WI38 (cell line): ENCODE measurements around the gene EPHB2.
"Not testable (repeated sequence)": the region's sequence is repeated elsewhere in the genome, so short reads cannot be mapped to it uniquely, and the experiment has no call there.

Experiments
- H3K4me3 ChIP-seq: 2 replicates; pipeline ENCODE4 v1.5.1; 2011; ENCODE audit warnings: low read depth, mild to moderate bottlenecking, control low read depth, low read length
- CTCF ChIP-seq: IDR thresholded peaks from 2 replicates; pipeline ENCODE4 v1.5.1; 2012; ENCODE audit warnings: low read depth, mild to moderate bottlenecking, control low read depth, low read length

The EPHB2 gene

GRCh38 chr1:22830041-22830566 lies 119.5 kb downstream of the EPHB2 start:
- no peak for TF ChIP-seq CTCF
- no peak overlapping the region for H3K4me3 ChIP-seq

DNA sequence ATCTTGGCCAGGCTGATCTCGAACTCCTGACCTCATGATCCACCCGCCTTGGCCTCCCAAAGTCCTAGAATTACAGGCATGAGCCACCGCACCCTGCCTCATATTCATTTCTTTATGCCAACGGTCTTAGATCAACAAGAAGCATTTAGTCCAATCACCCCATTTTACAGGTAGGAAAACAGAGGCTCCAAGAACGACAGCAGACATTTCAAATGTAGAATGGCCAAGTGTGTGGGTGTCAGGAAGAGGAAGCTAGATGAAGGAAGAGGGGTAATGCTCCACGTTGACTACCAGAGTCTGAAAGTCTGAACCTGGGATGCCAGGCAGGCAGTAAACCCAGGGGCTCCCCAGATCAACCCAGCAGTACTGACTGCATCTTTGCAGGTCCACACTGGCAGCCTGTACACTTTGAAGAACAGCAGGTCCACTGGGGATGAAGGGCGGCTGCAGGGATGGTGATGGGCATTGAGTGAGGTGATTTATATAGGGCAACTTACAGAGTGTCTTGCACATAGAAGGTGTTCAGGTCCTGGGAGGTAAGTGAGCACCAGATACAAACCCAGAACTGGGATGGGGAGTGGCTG lies 120.2 kb downstream of the EPHB2 start:
- no peak overlapping the region for H3K4me3 ChIP-seq
- TF ChIP-seq CTCF = no peak

- H3K4me3 ChIP-seq = no peak overlapping the region
- TF ChIP-seq CTCF = no peak
Observed at GRCh38 chr1:22831729-22832413, 121.2 kb downstream of the EPHB2 start.

DNA sequence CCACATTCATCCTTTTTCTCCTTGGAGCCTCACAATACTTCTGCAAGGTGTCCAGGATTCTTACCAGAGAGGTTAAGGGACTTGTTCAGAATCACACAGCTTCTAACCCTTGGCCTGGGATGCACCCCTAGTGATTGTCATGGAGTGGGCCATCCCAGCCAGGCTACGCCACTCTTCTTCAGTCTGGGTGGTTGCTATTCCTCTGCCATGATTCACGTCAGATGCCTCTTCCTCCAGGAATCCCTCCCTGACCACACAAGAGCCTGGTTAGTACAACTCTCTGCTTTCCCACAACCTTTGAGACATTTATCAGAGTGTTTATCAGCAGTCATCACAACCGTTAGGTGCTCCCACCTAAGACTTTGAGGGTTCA lies 121.8 kb downstream of the EPHB2 start:
- TF ChIP-seq CTCF = no peak
- H3K4me3 ChIP-seq = no peak overlapping the region

DNA sequence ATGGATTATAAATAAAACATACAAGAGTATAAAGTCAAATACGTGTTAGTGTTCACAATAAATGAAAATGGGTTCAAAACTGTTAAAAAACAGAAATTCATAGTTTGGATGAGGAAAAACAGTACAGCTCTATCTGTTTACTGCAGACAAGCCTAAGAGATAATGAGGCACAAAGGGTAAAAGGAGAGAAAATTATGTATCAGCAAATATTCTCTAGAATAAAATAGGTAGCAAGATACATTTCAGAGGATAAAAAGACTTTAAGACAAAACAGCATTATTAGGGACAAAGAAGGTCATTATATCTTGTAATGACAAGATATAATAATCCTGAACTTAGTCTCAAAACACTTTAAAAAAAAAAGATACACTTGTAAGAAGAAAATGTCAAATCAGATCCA lies 123.1 kb downstream of the EPHB2 start:
- no peak overlapping the region for H3K4me3 ChIP-seq
- no peak for TF ChIP-seq CTCF

DNA sequence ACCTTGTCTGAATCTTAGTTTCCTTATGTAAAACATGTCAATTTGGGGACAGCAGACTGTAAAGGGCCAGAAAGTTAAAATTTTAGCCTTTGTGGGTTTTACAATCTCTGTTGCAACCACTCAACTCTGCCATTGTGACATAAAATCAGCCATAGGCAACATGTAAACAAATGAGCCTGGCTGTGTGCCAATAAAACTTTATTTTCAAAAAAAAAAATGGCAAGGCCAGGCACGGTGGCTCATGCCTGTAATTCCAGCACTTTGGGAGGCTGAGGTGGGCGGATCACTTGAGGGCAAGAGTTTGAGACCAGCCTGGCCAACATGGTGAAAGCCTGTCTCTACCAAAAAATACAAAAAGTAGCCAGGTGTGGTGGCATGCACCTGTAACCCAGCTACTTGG lies 123.8 kb downstream of the EPHB2 start:
- not testable (repeated sequence) for H3K4me3 ChIP-seq

- TF ChIP-seq CTCF = no peak
- H3K4me3 ChIP-seq = no peak overlapping the region
Observed at GRCh38 chr1:22835636-22836319, 125.1 kb downstream of the EPHB2 start.
